GM13977 (cell line): ENCODE data around the gene SLC13A4.

ENCODE experiments used
- DNase-seq: peaks from one replicate; pipeline ENCODE4 v3.0.0; 2012; ENCODE audit warnings: low spot score
- in situ Hi-C: fragments of 300-500 bp; cut with MboI; formaldehyde crosslinking; loops from one replicate; pipeline ENCODE4 v1.12.0; 2022; ENCODE audit warnings: low sequenced_read_pairs, low pct_unique_long_range_greater_than_20kb, mixed read lengths, inconsistent platforms; ENCODE audit not compliant: unreplicated experiment
- TF ChIP-seq, protein P1 (sequence below): IDR thresholded peaks from 2 replicates; pipeline ENCODE4 v1.5.1; 2012; ENCODE audit warnings: mild to moderate bottlenecking, control low read depth; ENCODE audit not compliant: insufficient read depth; ENCODE audit errors: extremely low read depth, missing control alignments

SLC13A4 gene

GRCh38 chr7:135682191-135682590 is 45.8 kb downstream of the SLC13A4 start:
- in situ Hi-C loops = no loop called here

DNA sequence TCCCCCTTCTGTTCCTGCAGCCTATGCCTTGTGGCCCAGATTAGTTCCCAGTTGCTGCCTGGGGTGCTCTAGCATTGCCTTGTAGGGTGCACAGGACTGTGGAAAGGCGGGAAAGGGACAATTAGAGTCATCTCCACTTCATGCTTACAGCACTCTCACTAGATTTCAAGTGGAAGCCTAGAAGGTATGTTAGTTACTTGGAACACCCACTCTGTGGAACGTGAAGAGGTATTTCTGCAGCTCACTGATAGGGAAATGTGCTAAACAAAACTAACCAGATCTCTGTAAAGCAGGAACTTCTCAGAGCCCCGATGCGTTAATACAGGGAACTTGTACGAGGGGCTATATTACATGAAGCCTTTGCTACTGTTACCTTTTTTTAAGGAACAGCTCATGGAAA is 46.2 kb downstream of the SLC13A4 start:
- no peak for DNase-seq
- in situ Hi-C loops = no loop called here
- TF ChIP-seq, protein P1, sequence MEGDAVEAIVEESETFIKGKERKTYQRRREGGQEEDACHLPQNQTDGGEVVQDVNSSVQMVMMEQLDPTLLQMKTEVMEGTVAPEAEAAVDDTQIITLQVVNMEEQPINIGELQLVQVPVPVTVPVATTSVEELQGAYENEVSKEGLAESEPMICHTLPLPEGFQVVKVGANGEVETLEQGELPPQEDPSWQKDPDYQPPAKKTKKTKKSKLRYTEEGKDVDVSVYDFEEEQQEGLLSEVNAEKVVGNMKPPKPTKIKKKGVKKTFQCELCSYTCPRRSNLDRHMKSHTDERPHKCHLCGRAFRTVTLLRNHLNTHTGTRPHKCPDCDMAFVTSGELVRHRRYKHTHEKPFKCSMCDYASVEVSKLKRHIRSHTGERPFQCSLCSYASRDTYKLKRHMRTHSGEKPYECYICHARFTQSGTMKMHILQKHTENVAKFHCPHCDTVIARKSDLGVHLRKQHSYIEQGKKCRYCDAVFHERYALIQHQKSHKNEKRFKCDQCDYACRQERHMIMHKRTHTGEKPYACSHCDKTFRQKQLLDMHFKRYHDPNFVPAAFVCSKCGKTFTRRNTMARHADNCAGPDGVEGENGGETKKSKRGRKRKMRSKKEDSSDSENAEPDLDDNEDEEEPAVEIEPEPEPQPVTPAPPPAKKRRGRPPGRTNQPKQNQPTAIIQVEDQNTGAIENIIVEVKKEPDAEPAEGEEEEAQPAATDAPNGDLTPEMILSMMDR = no peak

More at GRCh38 chr7:135682191-135682590, 45.8 kb downstream of the SLC13A4 start:
- TF ChIP-seq, protein P1 = no peak
- no peak for DNase-seq

DNA sequence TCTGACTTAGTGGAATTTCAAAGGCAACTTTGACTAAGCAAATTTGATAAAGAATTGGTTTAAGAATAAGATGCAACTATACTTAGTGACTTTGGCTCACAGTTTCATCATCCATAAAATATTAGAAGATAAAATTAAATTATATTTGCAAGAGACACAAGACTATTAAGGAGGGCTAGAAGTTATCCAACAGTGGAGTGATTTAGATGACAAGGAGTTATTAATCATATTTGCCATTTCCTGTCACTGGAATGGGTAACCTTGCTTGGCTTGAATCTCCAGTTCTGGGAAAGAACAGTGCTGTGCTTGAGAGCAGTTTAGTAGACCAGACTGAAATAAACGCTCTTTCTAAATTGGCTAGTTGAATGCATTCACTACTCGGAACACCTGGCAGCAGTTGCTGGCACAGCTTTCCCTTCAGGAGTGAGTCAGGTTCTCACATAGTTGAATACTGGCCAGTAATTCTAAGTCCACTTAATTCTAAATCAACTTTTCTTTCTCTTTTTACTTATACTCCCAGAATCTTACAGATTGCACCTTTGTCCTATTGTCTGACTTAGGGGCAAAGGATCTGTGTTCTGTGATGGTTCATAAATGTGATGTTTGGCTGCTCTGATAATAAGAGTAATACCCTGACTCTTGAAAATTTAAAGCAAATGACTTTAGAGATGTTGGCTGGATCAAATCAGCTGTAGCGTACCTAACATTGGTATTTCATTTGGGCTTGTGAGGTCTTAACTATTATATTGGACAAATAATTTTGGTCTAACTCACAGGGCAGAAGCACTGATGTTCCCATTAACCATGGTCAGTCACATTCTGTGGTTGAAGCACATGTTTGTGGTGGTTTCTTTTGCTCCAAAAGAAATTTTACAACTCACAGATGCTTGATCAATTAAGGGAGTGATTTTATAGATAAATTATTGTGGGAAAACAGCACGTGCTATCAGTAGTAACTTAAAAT is 49.1 kb downstream of the SLC13A4 start:
- in situ Hi-C loops = loop anchor here (10.0 kb wide), 1 partner anchor 326 kb away; no protein-coding TSS in a partner anchor
- no peak for DNase-seq
- TF ChIP-seq, protein P1 = no peak

DNA sequence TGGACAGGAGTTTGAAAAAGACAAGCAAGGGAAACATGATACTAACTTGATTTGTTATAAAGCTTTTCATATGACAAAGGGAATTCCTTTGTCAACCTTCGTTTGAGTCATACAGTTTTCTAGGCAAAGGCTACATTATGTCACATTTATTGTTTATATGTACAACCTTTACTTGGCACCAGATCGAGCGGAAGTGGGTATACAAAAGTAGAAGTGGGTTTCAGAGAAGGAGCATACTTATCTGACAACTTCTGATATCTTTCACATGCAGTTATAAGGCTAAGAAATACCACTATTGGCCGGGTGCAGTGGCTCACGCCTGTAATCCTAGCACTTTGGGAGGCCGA is 54.7 kb downstream of the SLC13A4 start:
- no peak for DNase-seq
- TF ChIP-seq, protein P1 = no peak
- in situ Hi-C loops = loop anchor here (10.0 kb wide), 1 partner anchor 331 kb away; no protein-coding TSS in a partner anchor

GRCh38 chr7:135672560-135673359 is 55.2 kb downstream of the SLC13A4 start:
- peak; percentile 51 for DNase-seq
- in situ Hi-C loops = loop anchor here (10.0 kb wide), 1 partner anchor 332 kb away; no protein-coding TSS in a partner anchor

DNA sequence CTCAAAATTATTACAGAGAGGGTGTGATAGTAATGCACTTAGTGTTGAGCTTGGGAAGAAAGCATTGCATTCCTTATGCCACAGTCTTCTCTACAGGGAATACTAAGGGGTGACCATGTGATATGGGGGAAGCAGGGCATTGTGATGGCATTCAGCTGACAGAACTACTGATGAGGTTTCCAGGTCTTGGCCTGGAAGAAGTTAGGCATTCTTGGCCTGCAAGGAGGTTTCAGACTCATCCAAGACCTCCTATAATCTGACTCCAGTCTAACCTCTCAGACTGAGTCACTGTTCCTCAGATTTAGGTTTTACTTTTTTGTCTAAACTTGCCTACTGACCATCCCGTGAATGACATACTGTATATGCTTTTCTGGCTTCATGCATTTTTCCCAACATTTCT is 57.8 kb downstream of the SLC13A4 start:
- TF ChIP-seq, protein P1 = no peak
- DNase-seq = no peak
- in situ Hi-C loops = loop anchor here (10.0 kb wide), 1 partner anchor 335 kb away; no protein-coding TSS in a partner anchor

More at GRCh38 chr7:135672560-135673359, 55.2 kb downstream of the SLC13A4 start:
- TF ChIP-seq, protein P1 = peak; percentile 65
